GM12874 (cell line): ENCODE measurements around the gene CD40LG.

Source experiments
- CTCF ChIP-seq: IDR thresholded peaks from 2 replicates; pipeline ENCODE4 v1.5.1; 2011; ENCODE audit warnings: low read depth, mild to moderate bottlenecking, control low read depth, low read length, moderate library complexity; ENCODE audit not compliant: insufficient read depth

The CD40LG gene

GRCh38 chrX:136652822-136653723 is 5.1 kb downstream of the CD40LG start:
- TF ChIP-seq CTCF = no peak

GRCh38 chrX:136656361-136656964 is 8.5 kb downstream of the CD40LG start:
- TF ChIP-seq CTCF = no peak

- TF ChIP-seq CTCF = no peak
Observed at GRCh38 chrX:136658151-136658550, 10.2 kb downstream of the CD40LG start.

- TF ChIP-seq CTCF = no peak
Observed at GRCh38 chrX:136659174-136659573, 11.2 kb downstream of the CD40LG start.

GRCh38 chrX:136660896-136661295 is 12.9 kb downstream of the CD40LG start:
- no peak for TF ChIP-seq CTCF

- no peak for TF ChIP-seq CTCF
Observed at GRCh38 chrX:136662104-136662503, 14.1 kb downstream of the CD40LG start.

GRCh38 chrX:136662976-136663375 is 15.0 kb downstream of the CD40LG start:
- TF ChIP-seq CTCF = no peak
